HG03060 (cell line): ENCODE data around the gene RPS17.
A peak's percentile ranks its signal among the peaks of the same experiment; 100 is the strongest.

Experiments used
- ATAC-seq: cut with Tn5 transposase; IDR thresholded peaks from one replicate; pipeline ENCODE4 v1.9.1; 2021; ENCODE audit warnings: low read depth, moderate number of reproducible peaks; ENCODE audit not compliant: unreplicated experiment

Gene RPS17

DNA sequence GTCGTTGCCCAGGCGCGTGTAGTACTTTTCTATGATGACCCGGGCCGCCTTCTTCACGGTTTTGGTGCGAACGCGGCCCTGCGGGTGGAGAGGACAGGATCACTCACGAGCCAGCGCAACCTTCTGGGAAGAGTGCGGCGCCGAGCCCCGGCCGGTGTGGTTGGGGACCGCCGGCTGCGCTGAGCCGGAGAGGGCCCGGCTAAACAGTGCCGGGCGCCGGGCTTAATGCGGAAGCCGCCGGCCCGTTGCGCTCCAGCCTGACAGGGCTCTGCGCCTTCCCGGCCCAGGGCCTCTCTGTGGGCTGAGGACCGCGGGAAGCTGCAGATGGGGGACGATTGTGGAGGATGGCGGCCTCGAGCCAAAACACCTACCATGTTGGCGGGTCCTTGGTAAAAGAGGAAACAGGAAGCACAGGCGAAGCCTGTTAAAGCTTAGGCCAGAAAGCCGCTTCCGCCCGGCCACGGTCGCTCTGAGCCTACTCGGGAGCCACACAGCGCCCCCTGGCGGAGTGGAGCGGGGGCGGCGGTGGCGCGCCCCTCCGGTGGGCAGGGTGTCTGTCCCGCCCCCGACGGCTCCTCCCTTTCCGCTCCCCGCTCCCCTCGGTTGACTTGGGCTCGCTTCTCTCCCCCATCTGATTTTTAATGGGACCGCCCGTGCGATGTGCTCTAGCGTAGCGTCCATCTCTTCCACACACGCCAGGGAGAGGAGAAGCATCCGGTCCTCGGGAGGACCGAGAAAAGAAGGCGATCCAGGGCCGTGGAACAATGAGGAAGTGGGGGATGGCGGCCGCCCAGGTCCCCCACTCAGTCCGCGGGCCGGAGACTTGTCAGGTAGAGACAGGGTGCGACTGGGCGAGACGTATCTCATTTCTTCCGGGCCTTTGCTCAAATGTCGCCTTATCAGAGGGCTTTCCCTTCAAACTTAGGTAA, at the start of gene RPS17:
TSS of gene RPS17 (minus strand) at position 403 of the 929 bp plus-strand sequence. CDS start at position 374, 29 bp downstream.
- ATAC-seq = peak; percentile 78

DNA sequence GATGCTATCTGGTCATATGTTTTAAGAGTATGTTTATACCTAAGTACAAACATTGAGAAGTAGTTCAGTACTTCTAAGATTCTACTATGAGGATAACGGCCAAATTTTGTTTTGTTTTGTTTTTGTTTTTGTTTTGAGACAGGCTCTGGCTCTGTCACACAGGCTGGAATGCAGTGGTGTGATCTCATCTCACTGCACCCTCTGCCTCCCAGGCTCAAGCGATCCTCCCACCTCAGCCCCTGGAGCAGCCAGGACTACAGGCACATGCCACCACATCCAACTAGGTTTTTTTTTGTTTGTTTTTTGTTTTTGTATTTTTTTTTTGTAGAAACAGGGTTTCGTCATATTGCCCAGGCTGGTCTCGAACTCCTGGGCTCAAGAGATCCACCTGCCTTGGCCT, 47.5 kb upstream of the RPS17 start:
- ATAC-seq = no peak

DNA sequence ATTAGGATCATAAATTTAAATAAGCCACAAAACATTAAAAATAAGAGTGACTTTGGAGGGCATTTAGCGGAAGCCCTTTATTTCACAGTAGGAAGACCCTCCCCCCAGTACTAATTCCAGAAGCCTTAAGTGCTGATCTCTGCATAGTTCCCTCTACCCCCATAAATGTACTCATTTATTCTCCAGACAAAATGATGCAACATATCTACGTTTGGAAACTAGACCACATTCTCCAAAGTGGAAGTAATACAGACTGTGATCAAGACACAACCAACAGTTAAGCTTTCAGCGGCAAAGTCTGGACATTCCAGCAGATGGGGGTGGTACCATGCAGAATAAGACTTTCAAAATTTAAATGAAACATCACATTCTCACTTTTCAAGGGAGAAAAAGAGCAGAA, 44.8 kb upstream of the RPS17 start:
- no peak for ATAC-seq

DNA sequence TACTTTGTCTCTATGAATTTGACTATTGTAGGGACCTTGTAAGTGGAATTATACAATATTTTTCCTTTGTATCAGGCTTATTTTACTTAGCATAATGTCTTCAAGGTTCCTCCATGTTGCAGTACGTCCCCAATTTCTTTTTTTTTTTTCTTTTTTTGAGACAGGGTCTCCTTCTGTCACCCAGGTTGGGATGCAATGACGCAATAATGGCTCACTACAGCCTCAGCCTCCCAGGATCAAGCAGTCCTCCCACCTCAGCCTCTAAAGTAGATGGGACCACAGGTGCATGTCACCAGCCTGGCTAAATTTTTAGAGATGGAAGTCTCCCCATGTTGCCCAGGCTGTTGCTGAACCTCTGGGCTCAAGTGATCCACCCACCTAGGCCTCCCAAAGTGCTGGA, 40.5 kb upstream of the RPS17 start:
- ATAC-seq = no peak

DNA sequence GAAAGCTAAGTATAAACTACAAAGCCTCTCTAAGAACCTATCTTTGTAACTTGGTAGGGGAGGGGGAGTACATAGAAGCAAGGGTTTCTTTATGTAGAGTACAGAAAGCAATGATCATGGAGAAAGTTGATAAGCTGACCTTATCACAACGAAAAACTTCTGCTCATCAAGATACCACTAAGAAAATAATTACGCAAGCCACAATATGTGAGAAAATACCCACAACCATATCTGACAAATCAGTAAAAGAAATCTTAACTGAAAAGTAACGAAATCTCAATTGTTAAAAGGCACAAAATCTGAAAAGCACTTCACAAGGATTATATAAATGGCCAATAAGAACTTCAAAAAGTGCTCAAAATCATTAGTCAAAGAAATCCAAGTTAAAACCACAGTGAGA, 35.1 kb upstream of the RPS17 start:
- no peak for ATAC-seq

DNA sequence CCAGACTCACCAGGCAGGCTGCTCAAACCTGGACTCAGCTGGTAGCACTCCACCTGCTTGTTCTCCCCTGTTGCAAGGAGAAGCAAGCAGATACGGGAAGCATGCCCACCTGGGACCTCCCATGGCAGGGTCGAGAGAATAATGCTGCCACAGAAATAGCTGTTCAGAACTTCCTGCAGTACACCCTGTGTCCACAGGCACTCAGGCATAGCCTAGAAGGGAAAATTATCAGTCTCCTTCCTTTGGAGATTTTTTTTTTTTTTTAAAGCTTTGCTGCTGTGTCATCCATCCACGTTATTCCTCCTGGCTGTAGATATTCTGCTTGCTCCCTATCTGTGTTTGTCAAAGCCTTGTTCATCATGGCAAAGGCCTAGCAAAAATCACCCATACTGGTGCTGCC, 32.7 kb upstream of the RPS17 start:
- ATAC-seq = no peak

DNA sequence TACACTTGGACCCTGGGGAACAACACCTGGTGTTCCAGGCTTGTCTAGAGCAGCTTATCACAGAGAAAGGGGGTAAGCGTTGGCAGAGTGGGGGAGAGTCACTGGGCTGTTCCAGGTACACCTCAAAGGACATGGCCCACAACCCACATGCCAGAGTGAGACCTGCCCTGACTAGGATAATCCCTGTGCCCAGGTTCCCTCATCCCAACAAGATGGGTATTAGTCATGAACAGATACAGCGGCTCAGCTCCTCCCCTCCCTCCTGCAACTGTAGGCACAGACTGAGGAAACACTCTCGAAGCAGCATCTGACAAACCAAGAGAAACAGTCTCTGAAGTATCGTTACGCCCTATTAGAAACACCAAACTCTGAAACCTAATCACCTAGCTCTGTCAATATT, 32.1 kb upstream of the RPS17 start:
- no peak for ATAC-seq

DNA sequence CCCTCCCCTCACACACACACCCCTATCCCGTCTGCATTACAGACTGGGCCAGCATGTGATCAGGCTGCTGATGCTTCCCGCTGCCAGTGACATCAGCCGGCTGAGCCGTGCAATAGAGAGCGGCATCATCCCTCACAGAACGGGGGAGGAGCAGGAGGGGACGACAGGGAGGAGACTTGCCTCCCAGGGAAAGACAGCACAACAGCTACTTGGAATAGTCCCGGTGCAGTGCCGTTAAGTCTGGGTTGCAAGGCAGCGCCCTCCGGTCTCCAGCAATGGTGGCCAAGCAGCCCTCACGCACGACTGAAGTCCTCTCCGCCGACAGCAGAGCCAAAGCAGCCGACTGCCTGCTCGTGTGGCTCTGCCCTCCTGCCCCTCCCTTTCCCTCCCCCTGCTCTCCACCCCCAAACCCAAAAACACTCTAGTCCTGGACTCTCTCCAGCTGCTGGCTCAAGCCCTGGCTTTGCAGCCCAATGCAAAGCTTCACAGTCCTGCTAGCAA, 31.5 kb upstream of the RPS17 start:
- ATAC-seq = no peak

DNA sequence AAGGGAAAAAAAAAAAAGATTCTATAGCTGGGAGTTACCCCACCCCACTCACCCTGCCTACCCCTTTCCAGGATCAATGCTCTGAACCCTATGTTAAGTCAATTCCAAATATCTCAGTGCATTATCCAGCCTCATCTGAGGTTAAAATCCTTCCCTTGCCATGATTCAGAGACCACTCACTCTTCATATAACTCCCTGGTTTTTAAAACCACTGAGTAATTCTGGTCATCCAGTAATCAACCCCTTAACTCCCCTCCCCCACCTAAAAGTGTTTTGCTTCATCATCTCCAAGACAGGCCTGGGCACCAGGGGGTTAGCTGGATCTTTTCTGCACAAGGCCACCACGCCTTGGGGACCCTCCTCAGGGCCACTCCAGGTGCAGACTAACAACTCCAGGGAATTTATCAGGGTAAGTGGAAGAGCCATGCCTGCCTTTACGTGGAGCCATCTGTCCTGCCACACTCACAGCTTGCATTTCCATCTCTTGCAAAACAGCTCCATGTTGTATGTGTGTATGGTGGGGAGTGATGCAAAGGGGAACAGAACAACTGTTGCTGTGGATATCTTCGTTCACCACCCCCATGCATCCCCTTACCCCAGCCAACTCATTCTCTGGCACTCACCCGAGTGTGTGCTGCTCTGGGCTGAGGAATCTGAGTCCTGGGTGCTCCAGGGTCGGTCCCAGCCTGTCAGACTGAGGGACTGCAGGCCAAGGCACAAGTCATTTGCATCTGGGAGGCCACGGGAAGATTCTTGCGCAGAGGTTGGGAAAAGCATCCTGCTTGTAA, 30.7 kb upstream of the RPS17 start:
- no peak for ATAC-seq

DNA sequence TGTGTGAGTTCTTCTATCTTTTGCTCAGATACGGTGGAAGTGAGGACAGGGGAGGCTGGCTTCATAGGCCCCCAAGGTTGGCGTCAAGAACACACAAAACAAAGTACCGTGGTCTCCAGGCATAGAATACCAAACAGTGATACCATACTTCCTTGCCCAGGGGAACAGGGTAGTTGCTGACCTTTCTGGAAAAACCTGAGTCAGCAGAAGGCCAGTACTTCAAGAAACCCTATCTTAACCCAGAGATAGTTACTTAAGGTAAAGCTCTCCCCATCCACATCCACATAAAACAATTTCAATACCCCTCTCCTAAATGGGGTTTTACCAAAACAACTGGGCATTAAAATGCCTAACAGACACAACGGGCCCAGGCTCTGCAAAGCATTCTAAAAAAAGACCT, 29.6 kb upstream of the RPS17 start:
- no peak for ATAC-seq

DNA sequence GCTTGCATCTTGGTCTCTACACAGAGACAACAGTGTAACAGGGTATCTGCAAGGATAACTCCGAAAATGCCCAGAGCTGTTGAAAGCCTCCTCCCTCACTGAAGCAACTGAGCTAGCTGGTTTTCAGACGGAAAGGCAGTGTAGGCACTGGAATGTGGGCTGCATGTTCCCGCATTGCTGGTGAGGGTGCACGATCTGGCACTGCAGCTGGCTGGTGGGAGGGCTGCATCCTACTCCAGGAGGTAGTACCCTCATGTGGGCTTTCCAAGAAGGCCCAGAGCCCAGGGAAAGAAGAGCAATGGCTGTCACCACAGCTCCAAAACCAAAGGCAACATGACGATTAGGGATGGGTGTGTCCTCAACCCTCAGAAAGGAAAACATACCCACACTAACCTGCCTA, 28.7 kb upstream of the RPS17 start:
- no peak for ATAC-seq

DNA sequence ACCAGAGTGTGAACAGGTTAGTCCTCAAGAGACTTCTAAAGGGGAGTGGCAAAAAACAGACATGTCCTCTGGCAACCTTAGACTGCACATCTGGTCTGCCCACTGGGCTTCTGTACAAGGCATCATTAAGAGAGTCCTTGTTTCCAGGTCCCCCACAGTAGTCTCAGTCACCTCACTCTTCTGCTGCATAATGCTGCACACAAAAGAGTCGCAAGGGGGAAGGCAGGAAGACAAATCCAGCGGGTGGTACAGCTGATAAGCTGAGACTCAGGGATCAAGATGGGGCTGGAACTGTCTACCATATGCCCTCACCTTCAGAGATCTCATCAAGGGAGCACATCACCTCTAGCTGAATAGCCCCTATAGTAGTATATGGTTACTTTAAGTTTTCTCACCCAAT, 27.4 kb upstream of the RPS17 start:
- ATAC-seq = no peak

DNA sequence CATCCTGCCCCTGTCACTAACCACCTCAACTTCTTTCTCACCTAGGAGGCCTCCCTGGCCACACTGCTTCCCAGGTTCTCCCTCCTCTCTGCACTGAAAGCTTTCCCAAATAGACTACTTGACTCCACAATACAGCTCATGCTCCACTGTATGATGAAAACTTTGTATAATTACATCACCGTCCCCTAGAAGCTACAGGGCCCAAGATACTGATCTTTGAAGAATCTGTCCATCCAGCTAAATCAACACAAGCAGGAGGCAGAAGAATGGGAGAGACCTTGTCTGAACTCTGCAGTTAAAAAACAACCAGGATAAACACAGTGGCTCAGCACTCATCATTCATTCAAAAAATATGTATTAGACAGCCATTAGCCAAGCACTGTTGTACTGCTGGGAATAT, 26.4 kb upstream of the RPS17 start:
- ATAC-seq = no peak

DNA sequence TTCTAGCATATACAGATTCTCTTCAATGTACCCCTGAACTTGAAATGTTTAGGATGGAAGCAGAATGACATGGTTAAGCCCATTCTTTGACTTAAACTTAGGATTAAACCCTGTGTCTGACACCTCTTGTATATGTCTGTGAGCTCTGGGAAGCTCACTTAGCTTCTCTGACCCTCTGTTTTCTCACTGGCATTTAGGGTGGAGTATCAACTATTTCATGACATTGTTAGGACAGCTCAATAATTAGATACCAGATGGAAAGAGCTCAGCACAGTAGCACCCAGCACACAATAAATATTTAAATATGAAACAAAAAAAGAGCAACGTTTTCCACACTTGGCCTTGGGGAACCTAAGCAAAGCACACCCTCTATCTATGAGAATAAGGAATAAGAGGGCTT, 18.2 kb upstream of the RPS17 start:
- ATAC-seq = no peak

DNA sequence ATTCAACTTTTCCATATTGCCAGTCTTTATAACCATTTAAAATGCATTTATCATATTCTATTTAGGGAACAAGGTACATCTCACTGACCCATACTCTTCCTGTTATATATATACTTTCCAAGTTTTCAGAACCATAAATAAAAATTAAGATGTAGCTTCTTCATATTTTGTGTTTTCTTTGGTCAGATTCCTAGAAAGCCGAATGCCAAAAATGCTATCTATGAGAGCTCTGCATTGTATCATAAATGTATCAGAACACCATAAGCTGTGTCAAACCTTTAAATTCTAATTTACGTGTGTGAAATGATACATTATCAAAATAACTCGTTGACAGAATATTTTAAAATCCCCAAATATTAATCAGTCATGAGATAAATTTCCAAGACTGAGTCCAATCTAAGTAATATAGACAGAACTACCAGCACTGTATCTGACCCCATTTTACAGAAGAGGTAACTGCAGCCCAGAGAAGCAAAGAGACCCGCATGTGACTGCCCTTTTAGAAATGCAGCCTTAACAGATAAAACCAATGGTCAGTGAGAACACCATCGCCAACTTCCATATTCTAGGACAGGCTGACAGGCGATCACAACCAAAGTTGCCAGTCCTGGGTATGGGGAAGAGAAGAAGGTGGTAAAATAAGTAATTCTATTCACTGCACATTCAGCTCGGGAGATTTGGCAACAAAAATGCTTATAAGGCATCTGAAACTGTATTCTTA, 16.2 kb upstream of the RPS17 start:
- no peak for ATAC-seq

DNA sequence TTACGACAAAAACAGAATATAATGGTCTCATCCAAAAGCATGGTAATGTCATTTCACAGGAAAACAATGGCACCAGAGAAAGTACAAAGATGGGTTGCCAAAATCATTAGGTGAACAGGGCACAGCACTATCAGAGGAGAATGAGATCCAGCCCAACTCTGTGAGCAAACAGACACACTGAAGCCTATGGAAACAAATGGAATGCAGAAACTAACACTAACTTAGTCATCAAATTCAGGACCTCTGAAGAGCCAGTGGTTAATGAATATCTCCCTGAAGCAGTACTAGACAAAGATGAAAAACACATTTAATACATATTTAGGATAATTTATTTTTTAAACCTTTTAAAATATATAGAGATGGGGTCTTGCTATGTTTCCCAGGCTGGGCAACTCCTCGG, 14.6 kb upstream of the RPS17 start:
- ATAC-seq = no peak

DNA sequence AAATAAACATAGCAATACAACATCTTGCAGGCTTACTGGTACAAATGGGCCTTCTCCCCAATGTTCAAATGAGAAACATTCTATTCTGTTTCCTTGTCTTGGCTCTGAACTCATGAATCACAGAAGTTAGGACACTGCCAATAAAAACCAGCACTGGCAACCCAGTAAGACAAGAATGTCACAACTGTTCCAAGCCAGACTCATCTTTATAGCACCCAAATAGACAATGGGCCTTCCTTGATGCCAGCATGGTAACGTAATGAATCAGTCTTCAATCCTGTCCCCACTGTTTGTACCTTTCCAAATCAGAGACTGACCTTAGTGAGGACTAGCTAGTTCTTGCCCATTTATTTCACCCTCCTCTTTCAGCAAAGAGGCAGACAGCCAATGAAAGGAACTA, 14.1 kb upstream of the RPS17 start:
- ATAC-seq = no peak

DNA sequence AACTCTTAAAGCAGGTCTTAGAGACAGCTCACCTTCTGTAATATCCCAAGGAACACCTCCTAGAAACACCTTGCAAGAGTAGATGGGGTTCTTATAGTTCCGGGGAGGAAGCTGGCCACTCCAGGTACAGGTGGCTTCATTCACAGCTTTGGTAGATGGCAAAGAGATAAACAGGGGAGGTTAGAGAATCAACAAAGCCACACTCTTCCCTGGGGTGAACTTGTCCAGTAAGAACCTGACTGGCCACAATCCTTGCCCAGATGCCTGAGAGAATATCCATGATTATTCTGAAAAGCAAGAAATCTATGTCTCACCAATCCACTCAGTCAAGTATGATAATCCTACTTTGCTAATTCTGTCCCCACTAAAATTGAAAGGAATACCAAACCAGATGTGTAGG, 13.6 kb upstream of the RPS17 start:
- no peak for ATAC-seq

DNA sequence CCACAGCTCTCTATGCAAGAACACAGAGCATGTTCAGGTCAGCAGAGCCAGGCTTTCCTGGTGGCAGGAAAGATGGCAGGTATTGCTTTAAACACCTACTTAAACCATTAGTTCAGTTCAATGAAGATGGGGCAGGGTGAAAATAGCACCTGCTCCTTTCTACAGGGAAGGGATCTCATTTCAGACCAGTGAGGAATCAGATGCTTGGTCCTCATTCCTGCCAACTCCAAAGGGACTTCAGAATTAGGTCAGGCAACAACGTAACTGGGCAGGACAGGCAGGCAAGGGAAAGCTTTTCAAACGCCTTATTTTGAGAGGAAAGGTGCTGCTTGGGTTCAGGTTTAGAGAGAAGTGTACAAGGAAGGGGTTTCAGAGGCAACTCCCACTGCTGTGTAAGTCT, 12.6 kb upstream of the RPS17 start:
- no peak for ATAC-seq

DNA sequence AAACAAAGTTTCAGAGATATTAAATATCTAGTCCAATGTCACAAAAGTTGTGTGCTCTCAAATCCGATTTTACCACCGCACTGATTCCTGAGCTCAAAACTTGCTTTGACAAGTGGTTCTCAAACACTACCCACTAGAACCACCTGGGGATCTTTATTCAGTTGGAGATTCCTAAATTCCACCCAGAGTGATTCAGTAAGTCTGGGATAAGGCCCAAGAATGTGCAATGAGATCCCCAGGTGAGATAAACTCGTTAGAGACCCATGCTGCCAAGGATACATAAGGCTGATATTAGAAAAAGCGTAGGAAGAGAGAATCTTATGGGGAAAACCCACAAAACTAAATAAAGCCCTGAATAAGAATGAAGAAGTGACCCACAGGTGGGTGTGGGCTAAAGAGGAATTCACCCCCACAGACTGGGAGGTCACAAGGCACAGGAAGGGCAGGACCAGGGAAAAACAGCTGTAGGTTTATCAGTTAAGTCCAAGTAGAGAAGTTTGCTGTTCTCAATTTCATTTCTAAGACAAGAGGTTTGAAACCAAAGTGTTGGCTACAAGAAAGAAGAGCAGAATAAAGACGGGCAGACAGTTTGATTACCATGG, 11.5 kb upstream of the RPS17 start:
- no peak for ATAC-seq
